Esophagus mucosa (tissue), 1 donor: ENCODE measurements around the gene UTP4. TPM values are rescaled to one million over a fixed set of nuclear protein-coding genes. Genes with fewer than 3 reads are reported as not detected.

ENCODE experiments used
- total RNA-seq: library from RNA; stranded (reverse); gene quantifications from one replicate; pipeline ENCODE4 v1.2.4, GENCODE V29; 2023
- donor health status: DM: yes; HTN: yes; CAD: no.

Gene UTP4
- total RNA-seq, 1 donor from 2014 or later, result 30.2 TPM

Other genes starting within 250 kb of the UTP4 start
- gene HAS3, start 27.0 kb upstream of the UTP4 start, total RNA-seq, result 72.2 TPM
- 89.6 TPM for gene CHTF8, start 61 bp upstream of the UTP4 start, total RNA-seq
- 25.2 TPM for gene SNTB2, start 54.5 kb downstream of the UTP4 start, total RNA-seq
- gene VPS4A, start 178.7 kb downstream of the UTP4 start, total RNA-seq, result 21.0 TPM
- 11.3 TPM for gene PDF, start 197.9 kb downstream of the UTP4 start, total RNA-seq
- gene COG8, start 206.9 kb downstream of the UTP4 start, total RNA-seq, result 18.4 TPM
- gene NIP7, start 207.1 kb downstream of the UTP4 start, total RNA-seq, result 29.0 TPM
- gene TMED6, start 219.1 kb downstream of the UTP4 start, total RNA-seq, result 0.52 TPM